Measurements from ENCODE around the gene IFFO2. TPM values are rescaled to one million over a fixed set of nuclear protein-coding genes. Genes with fewer than 3 reads are reported as not detected.
A peak's percentile ranks its signal among the peaks of the same experiment; 100 is the strongest.

IFFO2 gene
- total and polyA plus RNA-seq, 2 of the 13 experiments (the other 11 are each of a cell fraction or from before 2014, with no cell fraction given), result 7.3 to 16.7 TPM

GRCh38 chr1:18902523-18903290 is 53.8 kb downstream of the IFFO2 start, which contains the start of gene ALDH4A1 (continued):
- no peak for TF ChIP-seq ZBTB40 (IDR thresholded peaks at IDR 0.05)
- TF ChIP-seq ZBTB40 (CRISPR knock-in tag; IDR thresholded peaks at IDR 0.05), result peak; percentile 61
- peak; percentile 23 for TF ChIP-seq TBL1XR1 (IDR thresholded peaks at IDR 0.05; ENCODE audit: borderline replicate concordance, low read length, partially characterized antibody)
- TF ChIP-seq THAP8 (CRISPR knock-in tag; IDR thresholded peaks at IDR 0.05; ENCODE audit: borderline replicate concordance), result no peak
- TF ChIP-seq, protein P1, sequence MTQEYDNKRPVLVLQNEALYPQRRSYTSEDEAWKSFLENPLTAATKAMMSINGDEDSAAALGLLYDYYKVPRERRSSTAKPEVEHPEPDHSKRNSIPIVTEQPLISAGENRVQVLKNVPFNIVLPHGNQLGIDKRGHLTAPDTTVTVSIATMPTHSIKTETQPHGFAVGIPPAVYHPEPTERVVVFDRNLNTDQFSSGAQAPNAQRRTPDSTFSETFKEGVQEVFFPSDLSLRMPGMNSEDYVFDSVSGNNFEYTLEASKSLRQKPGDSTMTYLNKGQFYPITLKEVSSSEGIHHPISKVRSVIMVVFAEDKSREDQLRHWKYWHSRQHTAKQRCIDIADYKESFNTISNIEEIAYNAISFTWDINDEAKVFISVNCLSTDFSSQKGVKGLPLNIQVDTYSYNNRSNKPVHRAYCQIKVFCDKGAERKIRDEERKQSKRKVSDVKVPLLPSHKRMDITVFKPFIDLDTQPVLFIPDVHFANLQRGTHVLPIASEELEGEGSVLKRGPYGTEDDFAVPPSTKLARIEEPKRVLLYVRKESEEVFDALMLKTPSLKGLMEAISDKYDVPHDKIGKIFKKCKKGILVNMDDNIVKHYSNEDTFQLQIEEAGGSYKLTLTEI (CRISPR knock-in tag; conservative IDR thresholded peaks at IDR 0.05), result no peak
- no peak for TF ChIP-seq GFI1 (CRISPR knock-in tag; IDR thresholded peaks at IDR 0.05; ENCODE audit: borderline replicate concordance)
- no peak for TF ChIP-seq RXRA (CRISPR knock-in tag; IDR thresholded peaks at IDR 0.05)
- no peak for TF ChIP-seq ZNF256 (CRISPR knock-in tag; conservative IDR thresholded peaks at IDR 0.05)
- peak; percentile 96 for TF ChIP-seq USF2 (IDR thresholded peaks at IDR 0.05; ENCODE audit: low read depth, low read length)
- peak; percentile 97; the same call in 1 of the 2 replicates for TF ChIP-seq USF2 (CRISPR knock-in tag; IDR thresholded peaks at IDR 0.05; ENCODE audit: borderline replicate concordance)
- TF ChIP-seq NR3C1 (CRISPR knock-in tag; IDR thresholded peaks at IDR 0.05), result no peak
- TF ChIP-seq ZNF543 (CRISPR knock-in tag; IDR thresholded peaks at IDR 0.05), result no peak
- no peak; the same call in 1 of the 2 replicates for TF ChIP-seq DR1 (CRISPR knock-in tag; IDR thresholded peaks at IDR 0.05)
